NCI-H1048 (cell line): Measurements from ENCODE around the gene TRPM4.
A peak's percentile ranks its signal among the peaks of the same experiment; 100 is the strongest.
"Not testable (repeated sequence)": the region's sequence is repeated elsewhere in the genome, so short reads cannot be mapped to it uniquely, and the experiment has no call there.

Source experiments
- DNase-seq: peaks from one replicate; lab custom pipeline; 2025; lab: John Stamatoyannopoulos, UW

The TRPM4 gene

GRCh38 chr19:49157445-49158224 is at the start of gene TRPM4:
Gene TRPM4, plus strand, starts transcription at chr19:49157792. Its CDS starts 75 bp downstream, at chr19:49157867.
- DNase-seq, result peak; percentile 65

- DNase-seq, result no peak
Observed at GRCh38 chr19:49109051-49109450, 48.5 kb upstream of the TRPM4 start.

GRCh38 chr19:49109569-49110233 is 47.9 kb upstream of the TRPM4 start:
- DNase-seq, result no peak

- DNase-seq, result no peak
Observed at GRCh38 chr19:49110567-49110966, 47.0 kb upstream of the TRPM4 start.

GRCh38 chr19:49111218-49111998 is 46.2 kb upstream of the TRPM4 start:
- no peak for DNase-seq

DNA sequence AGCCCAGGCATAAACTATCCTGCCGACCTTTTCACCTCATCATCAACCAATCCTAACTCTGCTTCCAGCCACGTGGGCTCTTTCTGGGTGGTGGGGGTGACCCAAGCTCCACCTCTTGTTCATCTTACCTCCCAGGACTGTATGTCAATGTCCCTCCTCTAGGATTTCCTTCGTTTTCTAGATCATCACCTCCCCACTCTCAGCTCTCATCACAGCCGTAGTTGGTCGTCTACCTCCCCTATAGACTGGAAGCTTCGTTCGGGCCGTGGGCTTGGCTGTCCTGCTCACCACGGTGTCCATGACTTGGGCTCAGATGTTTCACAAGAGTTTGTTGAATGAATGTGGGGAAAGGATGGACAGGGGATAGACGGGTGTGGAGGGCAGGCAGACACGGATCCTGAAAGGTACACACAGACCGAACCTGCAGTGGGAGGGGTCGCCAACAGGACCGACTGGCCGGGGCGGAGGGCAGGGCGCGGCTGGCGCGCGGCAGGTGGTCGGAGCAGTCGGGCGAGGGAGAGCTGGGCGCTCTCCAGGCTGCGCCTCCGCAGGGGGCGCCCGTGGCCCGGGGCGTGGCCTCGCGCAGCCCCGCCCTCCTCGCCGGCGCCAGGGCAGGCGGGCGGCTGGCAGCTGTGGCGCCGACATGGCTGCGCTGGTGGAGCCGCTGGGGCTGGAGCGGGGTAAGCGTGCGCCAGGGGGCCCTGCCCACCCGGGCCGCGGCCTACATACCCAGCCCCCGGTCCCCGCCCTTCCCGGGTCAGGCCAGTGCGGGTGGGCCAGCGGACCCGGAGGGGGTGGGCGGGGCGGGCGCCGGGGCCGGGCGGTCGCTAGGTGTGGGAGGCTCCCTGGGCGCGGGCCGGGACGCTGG is 43.6 kb upstream of the TRPM4 start, which contains the start of gene LIN7B:
LIN7B (plus strand) TSS at position 609 of the 868 bp plus-strand sequence; CDS start at position 644, 35 bp downstream.
- peak; percentile 51 for DNase-seq

DNA sequence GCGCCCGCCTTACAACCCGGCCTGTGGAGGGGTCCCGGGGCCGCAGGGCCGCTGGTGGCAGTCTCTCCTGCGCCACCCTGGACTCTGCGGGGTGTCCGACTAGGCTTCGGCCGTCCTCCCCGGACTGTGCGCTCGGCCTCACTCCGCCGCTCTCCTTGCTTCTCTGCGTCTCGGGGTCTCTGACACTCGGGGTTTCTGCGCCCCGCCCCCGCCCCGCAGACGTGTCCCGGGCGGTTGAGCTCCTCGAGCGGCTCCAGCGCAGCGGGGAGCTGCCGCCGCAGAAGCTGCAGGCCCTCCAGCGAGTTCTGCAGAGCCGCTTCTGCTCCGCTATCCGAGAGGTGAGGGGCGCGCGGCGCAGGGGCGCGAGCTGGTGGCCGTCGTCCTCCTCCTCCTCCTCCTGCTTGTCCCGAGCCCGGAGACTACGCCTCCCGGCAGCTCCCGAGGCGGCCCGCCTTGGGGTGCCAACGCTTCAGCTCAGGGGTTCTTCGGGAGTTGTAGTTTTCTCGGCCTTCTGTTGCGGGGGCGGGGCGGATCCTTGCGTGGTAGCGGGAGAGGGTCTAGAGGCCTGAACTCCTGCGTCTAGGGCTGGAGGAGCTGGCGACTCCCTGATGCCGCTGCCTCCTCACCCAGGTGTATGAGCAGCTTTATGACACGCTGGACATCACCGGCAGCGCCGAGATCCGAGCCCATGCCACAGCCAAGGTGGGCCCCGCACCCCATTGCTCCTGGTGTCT is 42.8 kb upstream of the TRPM4 start:
- DNase-seq, result no peak

- DNase-seq, result no peak
Observed at GRCh38 chr19:49116544-49116943, 41.0 kb upstream of the TRPM4 start.

DNA sequence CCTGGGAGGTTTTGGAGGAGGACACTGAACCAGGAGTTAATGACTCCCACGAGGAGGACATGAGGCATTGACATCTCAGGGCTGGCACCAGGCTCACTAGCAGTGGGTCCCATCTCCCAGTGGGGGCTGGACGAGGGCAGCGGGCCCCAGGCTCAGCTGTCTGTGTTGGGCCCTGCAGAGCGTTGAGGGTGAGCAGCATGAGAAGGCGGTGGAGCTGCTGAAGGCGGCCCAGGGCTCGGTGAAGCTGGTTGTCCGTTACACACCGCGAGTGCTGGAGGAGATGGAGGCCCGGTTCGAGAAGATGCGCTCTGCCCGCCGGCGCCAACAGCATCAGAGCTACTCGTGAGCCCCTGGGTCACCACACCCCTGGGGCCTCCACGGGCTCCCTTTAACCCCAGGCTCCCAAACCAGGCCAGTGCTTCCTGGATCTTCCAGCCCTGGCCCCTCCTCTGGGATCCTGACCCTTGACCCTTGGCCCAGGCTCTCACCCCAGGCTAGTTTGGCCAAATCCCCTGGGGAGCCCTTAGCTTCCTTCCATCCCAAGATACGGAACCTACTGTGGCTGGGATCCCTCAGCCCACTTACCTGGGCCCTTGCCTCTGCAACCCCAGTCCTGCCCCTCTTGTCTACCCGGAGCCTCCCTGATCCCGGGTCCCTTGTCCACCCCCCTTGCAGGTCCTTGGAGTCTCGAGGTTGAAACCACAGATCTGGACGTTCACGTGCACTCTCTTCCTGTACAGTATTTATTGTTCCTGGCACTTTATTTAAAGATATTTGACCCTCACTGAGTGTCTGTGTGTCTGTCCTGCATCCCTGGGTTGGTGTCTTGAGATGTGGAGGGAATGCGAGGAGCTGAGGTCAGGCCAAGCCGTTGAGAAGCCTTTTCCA is 39.7 kb upstream of the TRPM4 start:
- no peak for DNase-seq

DNA sequence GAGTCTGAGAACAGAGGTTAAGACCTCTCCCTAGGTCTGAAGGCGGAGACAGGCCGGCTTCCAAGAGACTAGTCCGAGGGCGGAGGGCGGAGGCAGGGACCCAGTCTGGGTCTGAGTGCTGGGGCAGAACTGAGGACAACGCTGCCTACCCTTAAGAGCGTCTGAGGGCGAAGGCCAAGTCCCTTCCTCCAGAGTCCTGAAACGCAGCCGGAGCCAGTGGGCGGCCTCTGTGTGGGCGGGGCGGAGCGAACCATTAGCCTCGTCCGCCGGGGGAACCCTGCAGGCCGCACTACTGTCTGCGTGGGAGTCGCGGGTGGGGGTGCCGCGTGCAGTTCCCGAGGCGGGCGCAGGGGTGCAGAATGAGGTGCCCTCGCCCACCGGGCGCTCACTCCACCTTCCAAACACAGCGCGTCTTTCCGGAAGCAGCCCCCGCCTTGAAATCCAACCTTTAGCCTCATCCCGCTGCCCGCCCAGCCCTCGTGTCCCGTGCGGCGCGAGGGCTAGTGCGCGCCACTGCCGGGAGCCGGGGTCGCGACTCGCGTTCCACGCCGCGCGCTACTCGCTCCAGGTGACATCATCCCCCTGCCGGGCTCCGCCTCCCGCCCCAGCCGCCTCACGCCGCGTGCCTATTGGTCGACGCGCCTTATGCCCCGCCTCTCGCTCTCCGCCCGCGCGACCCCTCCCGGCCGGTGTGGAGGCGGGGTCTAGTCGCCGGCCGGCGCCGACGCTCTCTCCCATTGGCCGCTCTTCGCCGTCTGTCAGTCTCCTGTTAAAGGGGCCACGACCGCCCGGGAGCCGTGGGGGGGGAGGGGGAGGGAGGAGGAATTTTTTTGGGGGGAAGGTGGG is 38.8 kb upstream of the TRPM4 start, which contains the start of gene C19orf73:
C19orf73 (minus strand) TSS at position 579 of the 846 bp plus-strand sequence; CDS start at position 458, 121 bp downstream.
- DNase-seq, result peak; percentile 83

GRCh38 chr19:49119411-49120324 is 37.9 kb upstream of the TRPM4 start, which contains the start of gene PPFIA3:
Gene PPFIA3, plus strand, starts transcription at chr19:49119544. Its CDS starts 8,330 bp downstream, at chr19:49127874.
- no peak for DNase-seq

DNA sequence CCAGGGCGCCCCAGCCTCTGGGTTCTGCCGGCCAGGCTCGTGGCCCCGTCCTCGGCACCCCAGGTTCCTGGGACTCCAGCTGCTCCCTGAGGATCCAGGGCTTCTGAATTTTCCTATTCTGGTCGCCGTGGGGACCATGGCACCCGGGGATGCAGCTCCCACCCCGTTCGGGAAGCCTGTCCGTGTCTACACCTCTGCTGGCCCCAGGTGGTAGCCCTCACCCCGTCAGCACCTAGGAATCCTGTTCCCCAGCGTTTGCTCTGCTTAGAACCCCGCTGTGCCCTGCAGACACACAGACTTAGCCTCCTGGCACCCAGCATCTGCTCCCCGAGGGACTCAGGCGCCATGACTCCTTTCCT is 37.3 kb upstream of the TRPM4 start:
- no peak for DNase-seq

GRCh38 chr19:49120868-49121267 is 36.7 kb upstream of the TRPM4 start:
- no peak for DNase-seq

DNA sequence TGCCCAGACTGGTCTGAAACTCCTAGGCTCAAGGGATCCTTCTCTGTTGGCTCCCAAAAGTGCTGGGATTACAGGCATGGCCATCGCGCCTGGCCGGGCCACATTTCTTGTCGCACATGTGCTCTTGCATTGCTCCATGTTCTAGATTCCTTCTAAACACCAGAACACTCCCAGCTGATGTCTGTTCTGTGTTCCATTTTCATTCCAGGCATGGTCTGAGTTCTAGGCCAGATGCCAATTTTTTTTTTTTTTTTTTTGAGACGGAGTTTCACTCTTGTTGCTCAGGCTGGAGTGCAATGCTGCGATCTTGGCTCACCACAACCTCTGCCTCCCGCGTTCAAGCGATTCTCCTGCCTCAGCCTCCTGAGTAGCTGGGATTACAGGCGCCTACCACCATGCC is 35.8 kb upstream of the TRPM4 start:
- DNase-seq, result not testable (repeated sequence)

DNA sequence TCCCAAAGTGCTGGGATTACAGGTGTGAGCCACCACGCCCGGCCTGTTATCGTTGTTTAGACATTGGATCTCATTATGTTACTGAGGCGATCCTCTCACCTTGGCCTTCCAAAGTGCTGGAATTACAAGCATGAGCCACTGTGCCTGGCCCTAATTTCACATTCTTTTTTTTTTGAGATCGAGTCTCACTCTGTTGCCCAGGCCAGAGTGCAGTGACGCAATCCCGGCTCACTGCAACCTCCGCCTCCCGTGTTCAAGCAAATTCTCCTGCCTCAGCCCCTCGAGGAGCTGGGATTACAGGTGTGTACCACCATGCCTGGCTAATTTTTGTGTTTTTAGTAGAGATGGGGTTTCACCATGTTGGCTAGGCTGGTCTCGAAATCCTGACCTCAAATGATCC is 34.3 kb upstream of the TRPM4 start:
- not testable (repeated sequence) for DNase-seq

DNA sequence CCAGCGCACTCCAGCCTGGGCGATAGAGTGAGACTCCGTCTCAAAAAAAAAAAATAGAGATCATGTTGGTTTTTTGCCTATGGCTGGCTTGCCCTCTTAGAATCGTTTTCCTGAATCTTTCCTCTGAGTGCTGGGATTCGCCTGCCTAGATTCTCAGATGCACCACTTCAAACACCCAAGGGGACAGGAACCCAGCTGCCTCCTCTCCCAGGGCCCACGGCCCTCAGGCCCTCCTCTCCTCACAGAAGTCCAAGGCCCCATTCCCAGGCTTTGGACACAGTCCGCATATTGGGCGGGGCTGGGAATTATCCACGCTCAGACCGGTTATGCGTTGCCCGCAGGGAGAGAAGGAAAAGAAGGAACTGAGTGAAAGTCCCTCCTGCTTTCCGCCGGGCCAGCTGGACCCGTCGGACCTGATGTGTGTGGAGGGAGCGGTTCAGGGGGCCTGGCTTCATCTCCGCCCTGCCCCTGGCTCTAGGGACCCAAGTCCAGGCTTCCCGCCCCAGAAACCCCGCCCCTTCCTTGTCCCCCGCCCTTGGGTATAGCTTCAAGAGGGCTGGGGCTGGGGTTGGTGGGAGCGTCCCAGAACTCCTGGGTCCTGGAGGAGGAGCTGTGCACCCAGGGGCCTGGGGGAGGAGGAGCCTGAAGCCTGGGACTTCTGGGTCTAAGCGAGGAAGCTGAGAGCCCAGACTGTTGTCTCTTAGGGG is 32.4 kb upstream of the TRPM4 start:
- DNase-seq, result no peak

DNA sequence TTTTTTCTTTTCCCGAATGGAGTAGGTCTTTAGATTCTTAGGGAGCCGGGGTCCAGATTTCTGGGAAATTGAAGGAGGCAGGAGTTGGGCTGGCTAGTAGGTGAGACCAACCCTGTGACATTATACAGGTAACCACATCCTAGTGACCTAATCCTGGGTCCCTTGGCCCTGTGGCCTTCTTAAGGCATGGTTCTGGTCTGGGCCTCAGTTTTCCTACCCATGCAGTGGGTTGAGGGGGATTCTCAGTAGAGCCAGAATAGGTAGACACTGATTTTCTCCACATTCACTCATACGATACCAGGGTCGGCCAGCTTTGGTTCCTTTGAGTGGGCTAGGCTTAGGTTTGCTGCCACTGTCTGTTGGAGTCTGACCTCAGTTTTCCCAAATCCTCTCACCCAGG is 31.0 kb upstream of the TRPM4 start:
- DNase-seq, result no peak
